GM19324 (cell line): Measurements from ENCODE around the gene CISD2.
A peak's percentile ranks its signal among the peaks of the same experiment; 100 is the strongest.
"Not testable (repeated sequence)": the region's sequence is repeated elsewhere in the genome, so short reads cannot be mapped to it uniquely, and the experiment has no call there.

ENCODE experiments used
- ATAC-seq: cut with Tn5 transposase; IDR thresholded peaks from one replicate; pipeline ENCODE4 v1.9.1; 2021; ENCODE audit warnings: mild to moderate bottlenecking, moderate library complexity; ENCODE audit not compliant: unreplicated experiment, low FRiP score

The CISD2 gene

GRCh38 chr4:102868781-102869568 is at the start of gene CISD2:
Gene CISD2 (plus strand): TSS chr4:102868992. CDS start chr4:102869085, 93 bp downstream.
- ATAC-seq = peak; percentile 96

- not testable (repeated sequence) for ATAC-seq
These were observed 49.7 kb upstream of the CISD2 start for GRCh38 chr4:102819100-102819499.

- ATAC-seq = no peak
These were observed 49.0 kb upstream of the CISD2 start for GRCh38 chr4:102819588-102820365.

- no peak for ATAC-seq
These were observed 45.3 kb upstream of the CISD2 start for GRCh38 chr4:102823464-102823863.

- ATAC-seq = no peak
These were observed 44.9 kb upstream of the CISD2 start for GRCh38 chr4:102823897-102824296.

GRCh38 chr4:102824398-102824797 is 44.4 kb upstream of the CISD2 start:
- ATAC-seq = no peak

GRCh38 chr4:102825261-102826091 is 43.3 kb upstream of the CISD2 start:
- ATAC-seq = no peak

- ATAC-seq = peak; percentile 0
These were observed 42.5 kb upstream of the CISD2 start for GRCh38 chr4:102826105-102826889.

- ATAC-seq = peak; percentile 33
These were observed 41.7 kb upstream of the CISD2 start, which contains the start of gene UBE2D3 for GRCh38 chr4:102826890-102827673. Gene UBE2D3 (minus strand): TSS chr4:102827551. CDS start chr4:102826508, 1,043 bp downstream.

GRCh38 chr4:102827674-102828496 is 40.9 kb upstream of the CISD2 start:
- peak; percentile 91 for ATAC-seq

- ATAC-seq = no peak
These were observed 40.3 kb upstream of the CISD2 start for GRCh38 chr4:102828497-102828808.

- ATAC-seq = no peak
These were observed 39.0 kb upstream of the CISD2 start for GRCh38 chr4:102829803-102830202.

- no peak for ATAC-seq
These were observed 36.7 kb upstream of the CISD2 start for GRCh38 chr4:102832105-102832504.

GRCh38 chr4:102832667-102833066 is 36.1 kb upstream of the CISD2 start:
- no peak for ATAC-seq

- ATAC-seq = no peak
These were observed 32.2 kb upstream of the CISD2 start for GRCh38 chr4:102836596-102836995.

GRCh38 chr4:102842367-102842766 is 26.4 kb upstream of the CISD2 start:
- ATAC-seq = no peak

- no peak for ATAC-seq
These were observed 25.5 kb upstream of the CISD2 start for GRCh38 chr4:102843273-102843672.

- ATAC-seq = no peak
These were observed 24.9 kb upstream of the CISD2 start for GRCh38 chr4:102843938-102844337.
